GM12878 (cell line): ENCODE measurements around the gene UBASH3B.

Source experiments
- CTCF ChIP-seq, 3 experiments: IDR thresholded peaks in 2 of 3; conservative IDR thresholded peaks in 1 of 3; 2 replicates each; pipeline ENCODE4 v1.5.1; 2011; ENCODE audit warnings: low read depth in 3 of 3, low read length in 3 of 3, mild to moderate bottlenecking in 3 of 3, control low read depth in 2 of 3, moderate library complexity in 2 of 3, inconsistent platforms in 1 of 3, mixed read lengths in 1 of 3; ENCODE audit not compliant: control insufficient read depth in 2 of 3, insufficient read depth in 1 of 3; ENCODE audit errors: extremely low read depth in 1 of 3
- RELA ChIP-seq: fragments of 450-650 bp; IDR thresholded peaks from 2 replicates; pipeline ENCODE4 v1.8.0; 2014; ENCODE audit warnings: borderline replicate concordance; ENCODE audit not compliant: partially characterized antibody

DNA sequence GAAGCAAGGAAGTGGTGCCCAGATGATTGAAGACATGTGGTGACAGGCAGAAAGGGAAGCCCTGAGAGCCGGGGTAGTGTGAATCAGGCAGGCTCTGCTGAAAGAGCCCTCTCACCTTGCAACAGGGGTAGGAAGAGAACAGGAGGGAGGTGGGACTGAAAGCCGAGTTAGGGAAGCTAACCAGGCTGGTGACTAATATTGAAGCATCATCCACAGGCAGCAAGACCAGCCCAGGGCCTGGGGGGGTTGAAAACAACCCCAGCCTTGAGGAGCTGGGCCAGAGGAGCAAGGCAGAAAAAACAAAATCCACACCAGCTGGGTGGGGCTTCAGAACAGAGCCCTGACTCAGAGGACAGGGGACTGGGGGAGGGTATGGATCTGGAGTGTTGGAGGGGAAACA is 147.8 kb downstream of the UBASH3B start:
- no peak for TF ChIP-seq RELA
- TF ChIP-seq CTCF (IDR thresholded peaks at IDR 0.05 in 2 of 3, conservative IDR thresholded peaks at IDR 0.05 in 1 of 3; ENCODE audit: control insufficient read depth in 2 of 3, extremely low read depth in 1 of 3, insufficient read depth in 1 of 3, low read depth in 3 of 3, low read length in 3 of 3), result no peak
